IMR-90 (cell line): ENCODE results near the gene ARHGEF1. TPM values are rescaled to one million over a fixed set of nuclear protein-coding genes. Genes with fewer than 3 reads are reported as not detected.

Experiments
- ATAC-seq: fragments of 200-7000 bp; cut with Tn5 transposase; 2 replicates; pipeline ENCODE4 v1.9.1; 2020; ENCODE audit warnings: low read depth, mild to moderate bottlenecking, moderate library complexity
- BruUV-seq: library from RNA; stranded (reverse); fragments of 400-500 nt; replicated peaks from 2 replicates; lab custom pipeline; 2021; lab: Mats Ljungman, UMichigan
- CTCF ChIA-PET: fragments of 300-600 bp; formaldehyde crosslinking; extraction: SDS; loops from one replicate; lab custom pipeline; 2021; ENCODE audit warnings: antibody characterized with exemption; lab: Yijun Ruan, JAX
- POLR2A ChIA-PET: fragments of 300-600 bp; sonication (Branson Sonifier 250); formaldehyde crosslinking; loops from one replicate; lab custom pipeline; 2022; ENCODE audit warnings: antibody characterized with exemption; ENCODE audit not compliant: unreplicated experiment; lab: Charles Lee
- DNase-seq: peaks from one replicate; pipeline ENCODE4 v3.0.0; 2013
- H2AFZ ChIP-seq: replicated peaks from 2 replicates; pipeline ENCODE3; 2013; ENCODE audit warnings: low read length, mild to moderate bottlenecking; ENCODE audit not compliant: poor library complexity
- H2AK5ac ChIP-seq: 2 replicates; pipeline ENCODE4 v1.6.1; 2013; ENCODE audit warnings: low read depth, low read length, inconsistent platforms
- H2AK9ac ChIP-seq: replicated peaks from 2 replicates; pipeline ENCODE3; 2013; ENCODE audit warnings: mild to moderate bottlenecking, low read depth, low read length, moderate library complexity; ENCODE audit not compliant: poor library complexity
- H2BK120ac ChIP-seq: 2 replicates; pipeline ENCODE4 v1.6.1; 2013; ENCODE audit warnings: low read depth, low read length, inconsistent platforms
- H2BK15ac ChIP-seq: 3 replicates; pipeline ENCODE4 v1.6.1; 2013; ENCODE audit warnings: low read depth, low read length, inconsistent platforms
- H2BK20ac ChIP-seq: 2 replicates; pipeline ENCODE4 v1.6.1; 2013; ENCODE audit warnings: low read depth, mild to moderate bottlenecking, inconsistent platforms, low read length, moderate library complexity
- H2BK5ac ChIP-seq: 2 replicates; pipeline ENCODE4 v1.6.1; 2013; ENCODE audit warnings: mild to moderate bottlenecking, low read depth, low read length, inconsistent platforms; ENCODE audit not compliant: poor library complexity, severe bottlenecking
- H3K14ac ChIP-seq: replicated peaks from 2 replicates; pipeline ENCODE4 v1.6.1; 2013; ENCODE audit warnings: low read depth, low read length, inconsistent platforms
- H3K18ac ChIP-seq: 2 replicates; pipeline ENCODE4 v1.6.1; 2013; ENCODE audit warnings: low read depth, low read length, control low read depth
- H3K23ac ChIP-seq: 2 replicates; pipeline ENCODE4 v1.6.1; 2013; ENCODE audit warnings: low read depth, low read length, inconsistent platforms
- H3K27ac ChIP-seq: 2 replicates; pipeline ENCODE4 v1.5.1; 2013; ENCODE audit warnings: mild to moderate bottlenecking, control low read depth, low read length; ENCODE audit not compliant: insufficient read depth
- H3K27me3 ChIP-seq: 2 replicates; pipeline ENCODE4 v1.6.1; 2013; ENCODE audit warnings: low read length; ENCODE audit not compliant: control insufficient read depth, insufficient read depth
- H3K36me3 ChIP-seq: 2 replicates; pipeline ENCODE4 v1.6.1; 2013; ENCODE audit warnings: low read length, mixed read lengths; ENCODE audit not compliant: control insufficient read depth, insufficient read depth
- H3K4ac ChIP-seq: 2 replicates; pipeline ENCODE4 v1.6.1; 2013; ENCODE audit warnings: low read depth, low read length, inconsistent platforms
- H3K4me1 ChIP-seq: 2 replicates; pipeline ENCODE4 v1.6.1; 2013; ENCODE audit warnings: low read length, mixed read lengths; ENCODE audit not compliant: control insufficient read depth, insufficient read depth
- H3K4me2 ChIP-seq: 2 replicates; pipeline ENCODE4 v1.6.1; 2013; ENCODE audit warnings: low read depth, mild to moderate bottlenecking, control low read depth, low read length, moderate library complexity
- H3K4me3 ChIP-seq: 2 replicates; pipeline ENCODE4 v1.5.1; 2013; ENCODE audit warnings: low read depth, mild to moderate bottlenecking, control low read depth, low read length, moderate library complexity; ENCODE audit not compliant: insufficient read depth
- H3K56ac ChIP-seq: 2 replicates; pipeline ENCODE4 v1.6.1; 2013; ENCODE audit warnings: low read length, inconsistent platforms; ENCODE audit not compliant: insufficient read depth; ENCODE audit errors: extremely low read depth
- H3K79me1 ChIP-seq, 2 experiments: 2 replicates each; pipeline ENCODE4 v1.6.1; 2013; ENCODE audit warnings: low read length in 2 of 2, inconsistent platforms in 1 of 2, low read depth in 1 of 2
- H3K9ac ChIP-seq: 2 replicates; pipeline ENCODE4 v1.6.1; 2013; ENCODE audit warnings: low read depth, low read length, control low read depth
- H3K9me1 ChIP-seq: 2 replicates; pipeline ENCODE4 v1.6.1; 2013; ENCODE audit warnings: low read length, inconsistent platforms; ENCODE audit not compliant: insufficient read depth
- H3K9me3 ChIP-seq: 2 replicates; pipeline ENCODE4 v1.6.1; 2013; ENCODE audit warnings: low read length; ENCODE audit not compliant: control insufficient read depth, insufficient read depth
- H4K20me1 ChIP-seq: 2 replicates; pipeline ENCODE4 v1.6.1; 2013; ENCODE audit warnings: low read length, inconsistent platforms; ENCODE audit not compliant: insufficient read depth
- H4K5ac ChIP-seq: 2 replicates; pipeline ENCODE4 v1.6.1; 2013; ENCODE audit warnings: mild to moderate bottlenecking, low read depth, low read length, control low read depth
- H4K8ac ChIP-seq, 2 experiments: 2 replicates each; pipeline ENCODE4 v1.6.1; 2013; ENCODE audit warnings: low read depth in 2 of 2, low read length in 2 of 2, control low read depth in 1 of 2, inconsistent platforms in 1 of 2
- H4K91ac ChIP-seq: 2 replicates; pipeline ENCODE4 v1.6.1; 2013; ENCODE audit warnings: low read depth, low read length, inconsistent platforms; ENCODE audit not compliant: insufficient read depth
- BHLHE40 ChIP-seq: fragments of 150-350 bp; IDR thresholded peaks from 2 replicates; pipeline ENCODE4 v1.6.1; 2016; ENCODE audit warnings: mild to moderate bottlenecking, low read depth, low read length
- ELK1 ChIP-seq: fragments of 150-350 bp; IDR thresholded peaks from 2 replicates; pipeline ENCODE4 v1.6.1; 2016; ENCODE audit warnings: low read depth, mild to moderate bottlenecking, low read length, moderate library complexity, borderline replicate concordance
- FOS ChIP-seq: fragments of 150-350 bp; IDR thresholded peaks from 2 replicates; pipeline ENCODE4 v1.6.1; 2016; ENCODE audit warnings: low read depth, low read length
- MAFK ChIP-seq: IDR thresholded peaks from 2 replicates; pipeline ENCODE4 v1.6.1; 2012; ENCODE audit warnings: low read depth, low read length, improper control_type of control experiment
- MAZ ChIP-seq: IDR thresholded peaks from 2 replicates; pipeline ENCODE4 v1.6.1; 2012; ENCODE audit warnings: low read depth, mild to moderate bottlenecking, low read length, improper control_type of control experiment, moderate library complexity, borderline replicate concordance
- MXI1 ChIP-seq: IDR thresholded peaks from 2 replicates; pipeline ENCODE4 v1.6.1; 2012; ENCODE audit warnings: low read depth, mild to moderate bottlenecking, low read length, moderate library complexity, borderline replicate concordance
- NFE2L2 ChIP-seq: fragments of 150-350 bp; IDR thresholded peaks from 2 replicates; pipeline ENCODE4 v1.6.1; 2016; ENCODE audit warnings: low read depth, mild to moderate bottlenecking, low read length
- POLR2A ChIP-seq: IDR thresholded peaks from 2 replicates; pipeline ENCODE4 v1.6.1; 2012; ENCODE audit warnings: mild to moderate bottlenecking, low read depth, low read length
- RCOR1 ChIP-seq: IDR thresholded peaks from 2 replicates; pipeline ENCODE4 v1.6.1; 2012; ENCODE audit warnings: mild to moderate bottlenecking, low read length, improper control_type of control experiment; ENCODE audit not compliant: insufficient replicate concordance
- RFX5 ChIP-seq: IDR thresholded peaks from 2 replicates; pipeline ENCODE4 v1.8.0; 2012; ENCODE audit warnings: low read depth, mild to moderate bottlenecking, low read length, moderate library complexity
- SMC3 ChIP-seq: fragments of 150-350 bp; IDR thresholded peaks from 2 replicates; pipeline ENCODE4 v1.6.1; 2016; ENCODE audit warnings: low read depth, mild to moderate bottlenecking, antibody characterized with exemption, low read length, moderate library complexity
- USF2 ChIP-seq: fragments of 150-350 bp; IDR thresholded peaks from 2 replicates; pipeline ENCODE4 v1.6.1; 2017; ENCODE audit warnings: mild to moderate bottlenecking, antibody characterized with exemption, low read length, low read depth
- WGBS, 2 experiments: methylation state at CpG; one replicate each; pipeline versions ENCODE4 v1.1.5 to v1.1.7; 2013; ENCODE audit warnings: missing lambda C conversion rate in 2 of 2; ENCODE audit not compliant: insufficient read length in 1 of 2; ENCODE audit errors: extremely low coverage in 2 of 2; 5-methylcytosine and 5-hydroxymethylcytosine counted together
- dilution Hi-C: fragments of 300-500 bp; cut with HindIII; formaldehyde crosslinking; loops from one replicate; pipeline ENCODE4 v1.14.3; 2018; ENCODE audit warnings: low sequenced_read_pairs; ENCODE audit not compliant: unreplicated experiment
- in situ Hi-C: fragments of 300-500 bp; cut with MboI; formaldehyde crosslinking; loops from 3 replicates; pipeline ENCODE4 v1.14.3; 2019; ENCODE audit warnings: low sequenced_read_pairs, inconsistent platforms, mixed read lengths
- intact Hi-C: fragments of 100-400 bp; cut with micrococcal nuclease; formaldehyde crosslinking; loops from 2 replicates; pipeline ENCODE4 v1.10.0; 2022
- polyA plus RNA-seq, 3 experiments: library from polyadenylated mRNA; depleted of rRNA; stranded (reverse); fragments of >200 nt; gene quantifications; 2 replicates each; pipeline ENCODE4 v1.2.3, GENCODE V29; 2012; ENCODE audit warnings: low replicate concordance in 1 of 3
- total RNA-seq: library from RNA; depleted of rRNA; stranded (reverse); fragments of >200 nt; gene quantifications from 2 replicates; pipeline ENCODE4 v1.2.3, GENCODE V29; 2012

The ARHGEF1 gene
- total and polyA plus RNA-seq, 2 of the 4 experiments (the other 2 are of a cell fraction) = 11.5 to 47.1 TPM

GRCh38 chr19:41866284-41866683 is 16.7 kb upstream of the ARHGEF1 start:
- no peak overlapping the region for H2AK5ac ChIP-seq
- H3K14ac ChIP-seq = no peak overlapping the region
- intact Hi-C loops (no loop called here), dilution Hi-C loops (no loop called here), in situ Hi-C loops (no loop called here)
- H2BK20ac ChIP-seq = no peak overlapping the region
- H3K18ac ChIP-seq = no peak overlapping the region
- no peak overlapping the region for H4K5ac ChIP-seq
- no peaks in the 10 kb centered on the region for H3K9me3 ChIP-seq
- H3K4me3 ChIP-seq = no peak overlapping the region
- H2AFZ ChIP-seq = peak overlapping the region; percentile 41
- no peak overlapping the region for H2BK5ac ChIP-seq
- H3K4me1 ChIP-seq = peaks cover 10% of the 10 kb centered on the region
- BruUV-seq = no TSS peak
- ATAC-seq (no peak), DNase-seq (no peak)
- no peak overlapping the region for H2BK120ac ChIP-seq
- CTCF ChIA-PET = no interaction called here
- no peak for TF ChIP-seq SMC3
- TF ChIP-seq MAZ = no peak
- no peak for TF ChIP-seq POLR2A
- TF ChIP-seq NFE2L2 = no peak
- no peak for TF ChIP-seq FOS
- no peak for TF ChIP-seq MAFK
- TF ChIP-seq RCOR1 = no peak
- no peak for TF ChIP-seq MXI1
- TF ChIP-seq BHLHE40 = no peak
- TF ChIP-seq ELK1 = no peak
- TF ChIP-seq RFX5 = no peak
- TF ChIP-seq USF2 = no peak
- H3K27me3 ChIP-seq = no peaks in the 10 kb centered on the region
- H3K9ac ChIP-seq = no peak overlapping the region
- H3K36me3 ChIP-seq = peaks cover 81% of the 10 kb centered on the region
- WGBS, 2 experiments = 100% methylated on average over 1 of the region's 3 CpGs; no CpG with 5 or more reads in 1 of the 2 experiments
- peaks cover 29 to 79% of the 10 kb centered on the region in 2 experiments for H3K79me1 ChIP-seq
- peaks cover 24% of the 10 kb centered on the region for H3K9me1 ChIP-seq
- POLR2A ChIA-PET = no interaction called here
- no peak overlapping the region for H4K91ac ChIP-seq
- H2BK15ac ChIP-seq = no peak overlapping the region
- H3K23ac ChIP-seq = no peak overlapping the region; the same call in 1 of the 2 replicates
- no peak overlapping the region for H3K4me2 ChIP-seq
- H3K4ac ChIP-seq = no peak overlapping the region
- no peak overlapping the region for H3K27ac ChIP-seq
- peaks cover 98% of the 10 kb centered on the region for H4K20me1 ChIP-seq
- H4K8ac ChIP-seq = no peak overlapping the region
- H2AK9ac ChIP-seq = no peak overlapping the region
- no peak overlapping the region for H3K56ac ChIP-seq
